Astrocyte (in vitro differentiated cells and primary cell): ENCODE results near the gene CDRT15L2.
"Not testable (repeated sequence)": the region's sequence is repeated elsewhere in the genome, so short reads cannot be mapped to it uniquely, and the experiment has no call there.

ENCODE experiments used
- CTCF ChIP-seq: IDR thresholded peaks from 2 replicates; pipeline ENCODE4 v1.5.1; 2011; ENCODE audit warnings: low read depth, mild to moderate bottlenecking, inconsistent platforms, low read length, moderate library complexity; ENCODE audit not compliant: insufficient read depth
- EZH2 ChIP-seq: IDR thresholded peaks from 2 replicates; pipeline ENCODE4 v1.6.1; 2012; ENCODE audit warnings: mild to moderate bottlenecking, low read length, inconsistent platforms; ENCODE audit not compliant: insufficient read depth

GRCh38 chr17:20605568-20605967, 26.0 kb downstream of the CDRT15L2 start:
- TF ChIP-seq EZH2, CTCF: not testable (repeated sequence)
